Activated CD8-positive, alpha-beta memory T cell treated with anti-CD3 and anti-CD28 coated beads for 24 hours (primary cell): ENCODE data around the gene ANKRD34B.
"Not testable (repeated sequence)": the region's sequence is repeated elsewhere in the genome, so short reads cannot be mapped to it uniquely, and the experiment has no call there.

ENCODE experiments used
- DNase-seq: peaks from one replicate; pipeline ENCODE4 v3.0.0-alpha.2; 2020

The ANKRD34B gene

DNA sequence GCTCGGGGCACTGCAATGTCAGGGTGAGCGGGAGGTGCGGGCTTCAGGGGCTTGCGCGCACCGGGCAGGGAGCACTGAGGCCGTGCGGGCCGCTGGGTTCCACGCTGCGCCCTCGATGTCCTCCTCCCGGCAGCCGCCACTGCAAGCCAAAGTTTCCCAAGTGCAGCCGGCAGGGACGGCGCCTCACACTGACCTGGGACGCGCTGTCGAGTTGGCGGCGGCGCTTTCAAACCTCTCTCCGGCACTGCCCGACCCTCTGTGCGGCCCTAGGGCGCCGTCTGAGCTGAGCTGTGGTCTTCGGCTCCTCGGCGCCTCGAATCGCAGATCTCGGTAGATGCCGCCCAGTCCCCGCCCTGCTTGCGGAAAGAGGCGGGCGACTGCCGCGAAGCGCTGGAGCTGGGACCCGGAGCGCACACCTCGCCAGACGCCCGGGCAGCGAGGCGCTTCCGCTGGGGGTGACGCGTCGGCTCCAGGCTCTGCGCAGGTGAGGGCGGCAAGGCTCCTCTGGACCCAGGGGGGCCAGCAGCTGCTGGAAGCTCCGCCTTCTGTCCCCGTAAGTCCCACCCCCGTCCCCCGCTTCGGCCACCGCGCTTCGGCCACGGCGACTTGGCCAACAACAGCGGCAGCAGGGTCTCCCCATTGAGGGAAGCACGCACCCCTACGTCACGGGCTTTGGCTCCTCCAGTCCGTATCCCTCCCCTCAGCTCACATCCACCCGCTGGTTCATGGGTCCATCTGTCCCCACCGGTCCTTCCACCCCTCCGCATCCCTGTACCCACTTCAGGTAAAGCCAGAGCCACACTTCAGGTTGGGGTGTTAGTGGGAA, at the start of gene ANKRD34B:
TSS of gene ANKRD34B (minus strand) at position 320 of the 826 bp plus-strand sequence. CDS start 10,261 bp downstream, outside the sequence.
- peak; percentile 63 for DNase-seq

DNA sequence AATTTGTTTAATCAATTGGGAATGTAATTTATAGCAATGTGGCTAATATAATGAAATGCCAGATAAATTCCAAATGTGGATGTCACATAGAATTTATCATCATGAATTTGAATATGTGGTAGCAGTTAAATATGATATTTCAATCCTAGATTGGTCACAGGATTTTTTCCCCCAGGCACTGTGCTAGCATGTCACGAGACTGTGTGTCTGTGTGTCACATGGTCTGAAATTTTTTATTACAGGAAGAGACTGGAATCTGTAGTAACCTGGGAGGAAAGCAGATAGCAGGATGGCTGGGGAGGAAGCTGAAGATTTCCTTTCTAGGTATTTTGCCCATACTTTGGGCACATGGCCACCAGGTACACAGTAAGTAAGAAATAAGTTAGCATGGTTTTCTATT, 49.0 kb upstream of the ANKRD34B start:
- no peak for DNase-seq

DNA sequence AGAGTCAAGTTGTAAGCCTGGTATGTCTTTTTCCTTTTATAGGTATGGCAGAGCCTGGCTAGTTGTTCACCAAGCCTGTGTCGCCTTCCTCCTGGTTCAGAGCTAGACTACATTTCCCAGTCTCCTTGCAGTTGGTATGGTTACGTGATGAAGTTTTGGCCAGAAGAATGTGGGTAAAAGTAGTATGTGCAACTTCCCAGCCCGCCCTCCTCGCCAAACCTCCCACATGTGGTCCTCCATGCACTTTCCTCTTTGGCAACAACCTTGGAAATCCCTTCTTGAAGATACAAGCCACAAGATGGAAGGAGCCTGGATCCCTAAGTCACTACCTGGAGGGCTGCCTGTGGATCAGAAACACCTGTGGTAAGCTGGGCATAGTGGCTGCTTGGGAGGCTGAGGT, 48.4 kb upstream of the ANKRD34B start:
- DNase-seq, result no peak

DNA sequence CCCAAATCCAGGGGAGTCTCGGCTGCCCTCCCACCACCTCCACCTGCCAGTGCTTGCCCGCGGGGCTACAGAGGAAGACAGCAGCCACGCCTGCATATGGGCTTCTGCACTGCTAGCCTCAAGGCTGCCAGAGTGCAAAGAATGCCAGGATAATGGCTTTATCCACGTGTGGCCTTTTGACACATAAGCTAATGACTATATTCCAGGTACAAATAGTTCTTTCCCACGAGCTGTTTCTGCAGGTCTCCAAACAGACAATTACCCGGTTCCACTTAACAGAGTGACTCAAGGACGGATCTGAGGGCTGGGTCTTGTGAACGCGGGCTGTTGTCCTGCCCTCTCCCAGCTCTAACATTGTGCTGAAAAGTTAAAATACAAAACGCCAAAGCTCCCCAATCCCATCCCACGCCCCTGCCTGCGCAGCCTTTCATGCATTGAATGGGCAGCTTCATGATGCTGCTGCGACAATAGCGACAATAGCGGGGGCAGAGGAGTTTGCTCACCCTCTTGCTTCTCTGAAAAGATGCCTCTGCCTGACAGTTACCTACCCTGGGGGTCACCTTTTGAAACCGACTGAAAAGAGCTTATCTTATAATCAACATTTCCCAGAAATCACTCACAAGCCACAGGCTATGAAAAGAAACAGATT, 45.3 kb upstream of the ANKRD34B start:
- no peak for DNase-seq

DNA sequence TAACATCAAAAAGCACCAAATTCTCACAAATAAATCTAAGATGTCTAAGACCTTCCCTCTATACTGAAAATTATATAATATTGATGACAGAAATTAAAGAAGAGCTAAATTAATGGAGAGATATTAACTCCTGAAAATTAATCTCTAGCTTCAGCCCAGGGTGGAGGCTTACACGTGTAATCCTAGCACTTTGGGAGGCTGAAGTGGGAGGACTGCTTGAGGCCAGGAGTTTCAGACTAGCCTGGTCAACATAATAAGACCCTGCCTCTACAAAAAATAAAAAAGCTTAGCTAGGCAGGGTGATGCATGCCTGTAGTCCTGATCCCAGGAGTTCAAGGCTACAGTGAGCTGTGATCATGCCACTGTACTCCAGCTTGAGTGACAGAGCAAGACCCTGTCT, 39.6 kb upstream of the ANKRD34B start:
- no peak for DNase-seq

DNA sequence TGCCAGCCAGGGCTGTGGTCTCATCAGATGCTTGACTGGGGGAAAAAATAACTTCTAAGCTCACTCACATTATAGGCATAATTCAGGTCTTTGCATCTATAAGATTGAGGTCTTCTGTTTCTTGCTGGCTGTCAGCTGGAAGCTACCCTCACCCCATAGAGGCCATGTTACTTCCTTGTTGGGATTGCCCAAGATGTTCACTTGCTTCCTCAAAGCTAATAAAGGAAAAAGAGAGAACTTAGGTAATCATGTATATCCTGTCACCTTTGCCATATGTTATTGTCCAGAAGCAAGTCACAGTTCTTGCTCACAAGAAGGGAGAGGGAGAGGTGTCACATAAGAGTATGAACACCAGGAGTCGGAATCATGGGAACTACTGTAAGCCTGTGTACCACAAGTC, 38.7 kb upstream of the ANKRD34B start:
- DNase-seq, result no peak

DNA sequence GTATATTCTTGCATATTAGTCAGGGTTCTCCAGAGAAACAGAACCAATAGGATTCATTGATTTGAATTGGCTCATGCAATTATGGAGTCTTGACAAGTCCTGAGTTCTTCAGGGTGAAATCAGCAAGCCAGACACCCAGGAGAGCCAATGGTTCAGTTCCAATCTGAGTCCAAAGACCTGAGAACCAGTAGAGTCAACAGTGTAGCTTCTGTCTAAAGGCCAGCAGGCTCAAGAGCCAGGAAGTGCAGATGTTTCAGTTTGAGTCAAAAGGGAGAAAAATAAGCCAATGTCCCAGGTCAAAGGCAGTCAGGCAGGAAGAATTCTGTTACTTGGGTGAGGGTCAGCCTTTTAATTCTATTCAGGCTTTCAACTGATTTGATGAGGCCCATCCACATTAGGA, 37.8 kb upstream of the ANKRD34B start:
- no peak for DNase-seq

DNA sequence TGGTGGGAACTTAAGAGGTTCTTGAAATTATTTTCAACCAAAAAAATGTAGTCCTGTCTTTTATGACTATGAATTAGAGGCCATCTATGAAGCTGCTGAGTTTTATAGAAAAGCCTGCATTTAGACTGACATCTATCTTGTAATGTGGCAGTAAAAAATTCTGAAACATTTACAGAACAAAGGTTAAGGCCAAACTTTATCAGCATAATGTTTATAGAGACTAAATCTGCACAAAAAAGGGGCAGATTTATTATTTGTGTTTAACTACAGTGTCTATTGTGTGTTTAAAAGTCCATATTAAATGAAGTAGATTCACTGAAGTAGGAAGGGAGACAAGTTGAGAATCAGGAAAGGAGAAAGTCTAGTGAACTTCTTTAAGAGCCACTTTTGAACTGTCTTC, 37.3 kb upstream of the ANKRD34B start:
- no peak for DNase-seq

DNA sequence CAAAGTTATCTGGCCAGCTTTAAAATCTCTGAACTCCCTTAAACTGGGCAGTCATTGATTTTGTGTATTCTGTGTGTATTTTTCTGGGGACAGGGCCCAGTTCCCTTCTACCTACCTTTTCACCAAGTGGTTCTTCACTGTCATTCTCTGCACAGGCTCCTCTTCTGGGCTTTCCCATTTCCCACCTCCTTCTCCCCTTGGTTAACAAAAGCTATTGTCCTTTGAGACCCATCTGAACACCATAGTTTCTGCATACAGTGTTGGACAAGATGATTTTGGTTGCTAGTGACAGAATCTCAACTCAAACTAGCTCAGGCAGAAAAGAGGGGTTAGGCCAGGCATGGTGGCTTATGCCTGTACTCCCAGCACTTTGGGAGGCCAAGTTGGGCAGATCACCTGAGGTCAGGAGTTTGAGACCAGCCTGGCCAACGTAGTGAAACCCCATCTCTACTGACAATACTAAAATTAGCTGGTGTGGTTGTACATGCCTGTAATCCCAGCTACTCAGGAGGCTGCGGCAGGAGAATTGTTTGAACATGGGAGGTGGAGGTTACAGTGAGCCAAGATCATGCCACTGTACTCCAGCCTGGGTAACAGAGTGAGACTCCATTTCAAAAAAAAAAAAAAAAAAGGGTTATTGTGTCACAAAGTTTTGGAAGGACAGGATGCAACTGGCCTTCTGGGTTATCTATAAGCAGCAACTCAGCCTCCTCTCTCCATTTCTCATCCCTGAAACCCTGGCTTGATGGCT, 31.0 kb upstream of the ANKRD34B start:
- no peak for DNase-seq

DNA sequence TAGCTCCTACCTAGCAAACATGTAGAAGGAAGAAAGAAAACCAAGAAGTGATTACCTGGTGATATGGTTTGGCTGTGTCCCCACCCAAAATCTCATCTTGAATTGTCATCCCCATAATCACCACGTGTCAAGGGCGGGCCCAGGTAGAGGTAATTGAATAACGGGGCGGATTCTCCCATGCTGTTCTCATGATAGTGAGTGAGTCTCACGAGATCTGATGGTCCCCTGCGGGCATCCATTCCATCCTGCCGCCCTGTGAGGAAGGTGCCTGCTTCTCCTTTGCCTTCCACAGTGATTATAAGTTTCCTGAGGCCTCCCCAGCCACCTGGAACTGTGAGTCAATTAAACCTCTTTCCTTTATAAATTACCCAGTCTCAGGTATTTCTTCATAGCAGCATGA, 27.4 kb upstream of the ANKRD34B start:
- DNase-seq, result no peak

DNA sequence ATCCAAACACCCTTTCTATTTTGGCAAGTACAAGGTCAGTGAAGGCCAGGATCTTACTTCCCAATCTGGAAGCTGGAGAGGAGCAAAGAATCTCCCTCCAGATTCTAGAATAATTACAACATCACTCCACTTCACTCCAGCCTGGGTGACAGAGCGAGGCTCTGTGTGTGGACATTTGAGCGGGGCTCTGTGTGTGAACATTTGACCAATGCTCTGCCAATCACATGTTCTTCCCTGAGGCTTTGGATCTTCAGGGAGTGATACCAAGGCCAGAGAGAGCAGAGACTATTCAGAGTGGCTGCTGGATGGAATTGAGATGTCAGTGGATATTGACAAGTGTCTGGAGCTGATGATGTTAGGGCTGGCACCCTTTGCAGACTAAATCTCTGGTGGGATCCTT, 24.7 kb upstream of the ANKRD34B start:
- DNase-seq, result no peak

DNA sequence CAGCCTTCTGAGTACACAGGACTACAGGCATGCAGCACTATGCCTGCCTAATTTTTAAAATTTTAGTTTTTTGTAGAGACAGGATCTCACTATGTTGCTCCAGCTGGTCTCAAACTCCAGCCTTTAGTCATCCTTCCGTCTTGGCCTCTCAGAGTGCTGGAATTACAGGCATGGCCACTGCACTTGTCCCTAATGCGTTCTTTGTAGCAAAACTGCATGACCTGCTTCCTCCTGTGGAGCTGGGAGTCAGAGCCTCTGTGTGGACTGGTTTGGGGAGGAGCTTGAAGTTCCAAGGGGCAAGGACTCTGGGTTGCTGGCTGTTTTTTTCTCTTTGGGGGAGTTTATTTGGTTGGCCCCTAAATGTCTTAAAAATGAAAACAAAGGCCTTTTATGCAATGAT, 22.7 kb upstream of the ANKRD34B start:
- DNase-seq, result no peak

DNA sequence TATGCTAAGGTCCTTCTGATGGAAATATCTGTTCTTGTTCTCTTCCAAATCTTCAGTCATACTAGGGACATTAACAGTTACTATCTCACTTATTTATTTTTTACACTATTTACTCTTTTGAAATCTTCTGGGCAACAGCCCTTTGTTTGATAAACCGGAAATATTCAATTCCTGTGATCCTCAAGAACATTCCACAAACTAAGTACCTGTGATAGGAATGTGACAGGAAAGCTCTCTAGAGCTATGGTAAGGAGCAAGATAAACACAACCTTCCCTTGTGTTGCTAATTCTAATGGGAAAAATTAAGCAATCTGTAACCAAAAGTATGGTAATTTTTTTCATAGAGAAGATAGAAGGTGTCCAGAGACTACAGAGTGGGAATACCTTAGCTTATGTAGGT, 22.0 kb upstream of the ANKRD34B start:
- no peak for DNase-seq

DNA sequence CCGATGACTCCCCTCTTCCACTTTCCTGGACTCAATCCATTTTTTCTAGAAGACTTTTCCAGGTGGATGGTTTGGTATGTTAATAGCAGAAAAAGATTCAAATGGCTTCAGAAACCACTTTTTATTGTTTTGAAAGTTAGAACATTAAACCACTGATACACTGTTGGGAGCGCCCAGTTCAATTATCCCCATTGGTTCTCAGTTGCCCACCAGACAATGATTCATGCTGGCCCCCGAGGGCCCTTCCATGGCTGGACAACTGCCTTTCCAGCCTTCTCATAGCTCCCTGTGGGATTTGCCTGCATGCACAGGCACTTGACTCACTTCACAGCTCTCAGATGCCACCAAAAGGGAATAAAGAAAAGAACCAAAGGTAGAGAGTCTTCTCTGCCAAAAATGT, 21.3 kb upstream of the ANKRD34B start:
- DNase-seq, result no peak

DNA sequence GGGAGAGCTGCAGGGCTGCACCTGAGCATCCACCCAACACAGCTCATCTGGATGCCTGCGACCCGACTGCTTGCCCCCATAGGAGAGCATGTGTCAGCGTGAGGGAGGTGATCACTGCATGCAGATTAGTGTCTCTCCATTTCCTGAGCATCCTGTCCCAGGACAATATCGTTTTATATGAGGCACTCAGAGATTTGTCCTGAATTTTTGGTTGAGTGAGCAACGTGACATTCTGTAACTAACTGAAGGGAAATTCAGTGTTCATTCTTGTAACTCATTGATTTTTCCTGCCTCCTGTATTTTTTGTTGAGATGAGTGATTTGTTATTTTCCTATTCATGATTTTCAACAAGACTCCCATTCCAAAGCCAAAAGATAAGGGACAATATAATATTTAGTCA, 20.7 kb upstream of the ANKRD34B start:
- DNase-seq, result no peak

DNA sequence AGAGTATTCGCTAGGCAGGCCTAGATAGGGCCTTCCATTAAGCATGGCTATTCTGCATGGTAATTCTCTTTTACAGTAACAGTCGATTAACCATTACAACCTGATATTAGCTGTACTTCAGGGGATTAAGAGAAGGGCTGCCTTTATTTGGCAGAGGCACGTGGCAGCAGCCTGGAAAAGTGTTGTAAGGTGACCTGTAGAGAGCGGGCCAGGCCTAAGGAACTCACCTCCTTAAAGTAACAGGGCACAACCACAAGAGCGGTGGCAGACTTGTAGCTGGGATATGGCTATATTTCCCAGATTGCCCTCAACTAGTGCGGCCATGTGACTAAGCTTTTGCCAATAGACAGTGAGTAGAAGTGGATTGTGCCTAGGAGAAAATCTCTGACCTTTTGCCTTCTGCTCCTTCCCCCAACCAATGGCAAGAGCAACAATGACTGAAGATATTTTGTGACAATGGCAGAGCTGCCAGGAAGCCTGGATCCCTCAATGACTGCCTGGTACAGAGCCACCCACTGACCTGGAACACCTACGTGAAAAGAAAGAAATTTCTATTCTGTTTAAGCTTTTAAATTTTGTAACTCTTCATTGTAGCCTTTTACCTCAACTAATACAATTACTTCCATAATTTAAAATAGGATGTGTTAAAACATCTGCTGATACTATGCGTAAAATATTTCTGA, 18.9 kb upstream of the ANKRD34B start:
- no peak for DNase-seq

DNA sequence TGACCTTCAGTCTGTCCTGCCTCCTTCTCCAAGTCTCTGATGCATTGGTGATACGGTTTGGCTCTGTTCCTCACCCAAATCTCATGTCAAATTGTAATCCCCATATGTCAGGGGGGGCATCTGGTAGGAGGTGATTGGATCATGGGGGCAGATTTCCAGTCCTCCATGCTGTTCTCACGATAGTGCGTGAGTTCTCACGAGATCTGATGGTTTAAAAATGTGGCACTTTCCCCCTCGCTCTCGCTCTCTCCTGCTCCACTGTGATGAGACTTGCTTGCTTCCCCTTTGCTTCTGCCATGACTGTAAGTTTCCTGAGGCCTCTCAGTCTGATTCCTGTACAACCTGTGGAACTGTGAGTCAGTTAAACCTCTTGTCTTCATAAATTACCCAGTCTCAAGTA, 14.7 kb upstream of the ANKRD34B start:
- no peak for DNase-seq

DNA sequence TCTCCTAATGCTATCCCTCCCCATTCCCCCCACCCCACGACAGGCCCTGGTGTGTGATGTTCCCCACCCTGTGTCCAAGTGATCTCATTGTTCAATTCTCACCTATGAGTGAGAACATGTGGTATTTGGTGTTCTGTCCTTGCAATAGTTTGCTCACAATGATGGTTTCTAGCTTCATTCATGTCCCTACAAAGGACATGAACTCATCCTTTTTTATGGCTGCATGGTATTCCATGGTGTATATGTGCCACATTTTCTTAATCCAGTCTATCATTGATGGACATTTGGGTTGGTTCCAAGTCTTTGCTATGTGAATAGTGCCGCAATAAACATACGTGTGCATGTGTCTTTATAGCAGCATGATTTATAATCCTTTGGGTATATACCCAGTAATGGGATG, 10.2 kb upstream of the ANKRD34B start:
- DNase-seq, result not testable (repeated sequence)

DNA sequence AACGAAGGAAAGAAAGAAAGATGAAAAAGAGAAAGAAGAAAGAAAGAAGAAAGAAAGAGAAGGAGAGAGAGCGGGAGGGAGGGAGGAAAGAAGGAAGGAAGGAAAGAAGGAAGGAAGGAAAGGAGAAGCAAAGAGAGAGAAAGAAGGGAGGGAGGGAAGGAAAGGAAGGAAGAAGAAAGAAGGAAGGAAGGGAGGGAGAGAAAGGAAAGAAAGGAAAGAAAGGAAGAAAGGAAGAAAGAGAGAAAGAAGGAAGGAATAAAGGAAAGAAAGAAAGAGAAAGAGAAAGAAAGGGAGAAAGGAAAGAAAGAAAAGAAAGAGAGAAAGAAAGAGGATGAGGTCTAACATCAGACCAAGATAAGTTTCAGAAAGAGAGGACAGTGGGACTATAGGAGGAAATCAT, 9.0 kb upstream of the ANKRD34B start:
- no peak for DNase-seq

DNA sequence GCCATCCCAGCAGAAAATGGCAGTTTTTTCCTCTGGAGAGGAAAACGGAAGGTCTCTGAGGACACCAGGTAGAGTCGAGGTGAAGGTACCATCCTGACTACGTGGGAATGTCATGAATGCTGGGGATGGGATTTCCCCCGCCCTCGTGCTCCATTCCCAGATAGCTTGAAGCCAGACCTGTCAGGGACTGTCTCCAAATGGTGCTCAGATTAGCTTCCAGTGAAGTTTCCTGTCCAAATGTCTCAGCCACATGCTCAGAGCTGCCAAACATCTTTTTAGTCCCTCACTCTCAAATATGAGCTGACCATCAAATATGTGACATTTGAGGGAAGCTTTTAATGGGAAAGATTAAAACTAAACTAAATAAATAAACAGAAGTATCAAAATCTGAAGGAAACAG, 7.6 kb upstream of the ANKRD34B start:
- no peak for DNase-seq

DNA sequence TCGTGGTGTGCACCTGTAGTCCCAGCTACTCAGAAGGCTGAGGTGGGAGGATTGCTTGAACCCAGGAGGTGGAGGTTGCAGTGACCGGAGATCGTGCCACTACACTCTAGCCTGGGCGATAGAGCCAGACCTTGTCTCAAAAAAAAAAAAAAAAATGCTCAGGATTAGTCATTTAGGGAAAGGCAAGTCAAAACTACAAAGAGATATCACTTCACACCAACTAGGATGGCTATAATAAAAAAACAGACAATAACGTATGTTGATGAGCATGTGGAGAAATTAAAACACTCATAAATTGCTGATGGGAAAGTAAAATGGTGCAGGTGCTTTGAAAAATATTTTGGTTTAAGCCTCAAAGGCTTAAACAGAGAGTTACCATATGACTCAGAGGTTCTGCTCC, 6.3 kb upstream of the ANKRD34B start:
- no peak for DNase-seq

DNA sequence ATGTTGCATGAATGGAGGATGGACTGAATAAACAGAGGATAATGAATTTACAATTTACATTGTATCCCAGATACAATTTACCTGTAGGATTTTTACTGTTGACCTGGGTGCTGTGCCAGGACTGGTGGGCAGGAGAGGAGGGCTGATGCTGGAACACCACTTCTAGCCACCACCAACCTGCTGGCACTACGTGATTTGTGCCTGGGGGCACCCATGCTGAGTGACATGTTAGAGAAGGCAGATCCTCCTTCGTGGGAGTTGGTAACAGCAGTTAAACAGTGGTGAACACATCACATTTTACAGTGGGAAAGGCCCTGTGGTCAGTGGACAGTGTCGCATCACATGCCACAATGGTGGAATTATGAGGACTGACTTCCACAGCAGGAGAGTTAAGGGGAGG, 3.0 kb upstream of the ANKRD34B start:
- no peak for DNase-seq
